Bronchial epithelial cell (primary cell): ENCODE results near the gene CCDC93. TPM values are rescaled to one million over a fixed set of nuclear protein-coding genes. Genes with fewer than 3 reads are reported as not detected.
A peak's percentile ranks its signal among the peaks of the same experiment; 100 is the strongest.

Source experiments
- DNase-seq: peaks from one replicate; pipeline ENCODE4 v3.0.0-alpha.2; 2010; ENCODE audit warnings: low read depth
- FAIRE-seq: peaks from 2 replicates; lab custom pipeline; 2011; peaks lifted over from hg19 to GRCh38; lab: Jason Lieb, UNC
- H3K27me3 ChIP-seq: 2 replicates; pipeline ENCODE4 v1.5.1; 2011; ENCODE audit warnings: low read length; ENCODE audit not compliant: control insufficient read depth, insufficient read depth
- H3K36me3 ChIP-seq: 2 replicates; pipeline ENCODE4 v1.5.1; 2011; ENCODE audit warnings: low read length; ENCODE audit not compliant: control insufficient read depth, insufficient read depth
- H3K4me3 ChIP-seq: 2 replicates; pipeline ENCODE4 v1.5.1; 2011; ENCODE audit warnings: mild to moderate bottlenecking, low read depth, low read length, control low read depth
- total RNA-seq: library from RNA; depleted of rRNA; stranded (reverse); fragments of >200 nt; gene quantifications from 2 replicates; pipeline ENCODE4 v1.2.1, GENCODE V29; 2014
- TF ChIP-seq, protein P1 (sequence below): IDR thresholded peaks from 2 replicates; pipeline ENCODE4 v1.5.1; 2011; ENCODE audit warnings: mild to moderate bottlenecking, moderate library complexity, low read length, control low read depth, inconsistent platforms; ENCODE audit not compliant: insufficient read depth, severe bottlenecking

The CCDC93 gene
- total RNA-seq, 1 donor from 2014 or later, result 21.3 TPM

- no peak overlapping the region for H3K4me3 ChIP-seq
- DNase-seq (no peak), FAIRE-seq (no peak)
- H3K36me3 ChIP-seq, result peaks cover 5% of the 10 kb centered on the region
- TF ChIP-seq, protein P1, sequence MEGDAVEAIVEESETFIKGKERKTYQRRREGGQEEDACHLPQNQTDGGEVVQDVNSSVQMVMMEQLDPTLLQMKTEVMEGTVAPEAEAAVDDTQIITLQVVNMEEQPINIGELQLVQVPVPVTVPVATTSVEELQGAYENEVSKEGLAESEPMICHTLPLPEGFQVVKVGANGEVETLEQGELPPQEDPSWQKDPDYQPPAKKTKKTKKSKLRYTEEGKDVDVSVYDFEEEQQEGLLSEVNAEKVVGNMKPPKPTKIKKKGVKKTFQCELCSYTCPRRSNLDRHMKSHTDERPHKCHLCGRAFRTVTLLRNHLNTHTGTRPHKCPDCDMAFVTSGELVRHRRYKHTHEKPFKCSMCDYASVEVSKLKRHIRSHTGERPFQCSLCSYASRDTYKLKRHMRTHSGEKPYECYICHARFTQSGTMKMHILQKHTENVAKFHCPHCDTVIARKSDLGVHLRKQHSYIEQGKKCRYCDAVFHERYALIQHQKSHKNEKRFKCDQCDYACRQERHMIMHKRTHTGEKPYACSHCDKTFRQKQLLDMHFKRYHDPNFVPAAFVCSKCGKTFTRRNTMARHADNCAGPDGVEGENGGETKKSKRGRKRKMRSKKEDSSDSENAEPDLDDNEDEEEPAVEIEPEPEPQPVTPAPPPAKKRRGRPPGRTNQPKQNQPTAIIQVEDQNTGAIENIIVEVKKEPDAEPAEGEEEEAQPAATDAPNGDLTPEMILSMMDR, result no peak
- no peaks in the 10 kb centered on the region for H3K27me3 ChIP-seq
Measured at GRCh38 chr2:117960231-117960630, 53.6 kb downstream of the CCDC93 start.

DNA sequence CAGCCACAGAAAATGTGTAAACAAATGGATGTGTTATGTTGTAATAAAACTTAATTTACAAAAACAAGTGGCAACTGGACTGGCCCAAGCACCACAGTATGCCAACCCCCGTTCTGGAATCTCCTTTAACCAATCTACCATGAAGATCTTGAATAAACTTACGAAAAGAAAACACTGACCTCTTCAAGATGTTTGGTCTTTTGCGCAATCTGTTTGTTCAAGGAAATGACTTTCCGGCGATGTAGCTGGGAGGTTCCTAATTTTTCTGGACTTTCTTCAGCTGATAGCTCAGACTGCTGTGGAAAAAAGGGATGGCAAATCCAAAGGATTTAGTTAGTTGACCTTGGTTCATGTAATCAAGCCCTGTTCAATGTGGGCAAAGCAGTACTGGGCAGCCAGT, 55.7 kb downstream of the CCDC93 start:
- Histone ChIP-seq H3K4me3 (no peak overlapping the region), H3K36me3 (peaks cover 7% of the 10 kb centered on the region), H3K27me3 (no peaks in the 10 kb centered on the region)
- no peak for FAIRE-seq
- DNase-seq, result peak; percentile 81
- TF ChIP-seq, protein P1, result no peak

- Histone ChIP-seq H3K4me3 (no peak overlapping the region), H3K27me3 (no peaks in the 10 kb centered on the region), H3K36me3 (peaks cover 7% of the 10 kb centered on the region)
- FAIRE-seq (no peak), DNase-seq (peak; percentile 72)
- TF ChIP-seq, protein P1, result no peak
Measured at GRCh38 chr2:117957616-117958015, 56.3 kb downstream of the CCDC93 start.

DNA sequence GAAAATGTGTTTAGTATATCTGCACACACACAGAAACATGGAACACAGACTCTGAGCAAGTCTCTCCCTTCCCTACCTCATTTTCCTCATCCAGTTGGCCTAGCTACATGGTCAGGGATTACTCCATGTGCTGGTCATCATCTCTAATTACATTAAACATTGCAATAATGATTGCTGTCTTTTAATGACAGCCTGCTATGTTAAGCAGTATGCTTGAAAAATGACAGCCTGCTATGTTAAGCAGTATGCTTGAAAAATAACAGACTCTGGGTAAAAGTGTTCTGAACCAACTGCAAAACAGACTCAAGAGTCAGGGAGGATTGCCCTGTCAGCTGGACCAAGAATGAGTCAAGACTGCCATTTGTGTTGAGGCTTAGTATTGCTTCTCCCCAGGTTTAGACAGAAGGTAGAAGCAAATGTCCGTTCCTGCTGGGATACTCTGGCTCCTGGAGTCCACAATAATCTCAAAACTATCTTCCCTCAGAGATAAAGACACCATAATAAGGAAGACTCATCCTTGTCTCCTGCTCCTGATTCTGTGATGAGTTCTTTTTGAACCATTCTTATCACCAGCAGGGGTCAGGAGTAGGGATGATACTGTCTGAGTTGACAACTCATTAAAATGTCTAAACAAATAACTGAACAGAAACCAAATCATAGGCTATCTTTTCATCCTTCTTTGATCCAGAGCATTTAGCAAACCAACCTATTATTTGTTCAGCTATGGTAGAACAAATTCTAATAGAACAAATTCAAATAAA, 57.7 kb downstream of the CCDC93 start:
- FAIRE-seq, result no peak
- Histone ChIP-seq H3K4me3 (no peak overlapping the region), H3K36me3 (peaks cover 13% of the 10 kb centered on the region), H3K27me3 (no peaks in the 10 kb centered on the region)
- DNase-seq, result no peak
- TF ChIP-seq, protein P1, result no peak

DNA sequence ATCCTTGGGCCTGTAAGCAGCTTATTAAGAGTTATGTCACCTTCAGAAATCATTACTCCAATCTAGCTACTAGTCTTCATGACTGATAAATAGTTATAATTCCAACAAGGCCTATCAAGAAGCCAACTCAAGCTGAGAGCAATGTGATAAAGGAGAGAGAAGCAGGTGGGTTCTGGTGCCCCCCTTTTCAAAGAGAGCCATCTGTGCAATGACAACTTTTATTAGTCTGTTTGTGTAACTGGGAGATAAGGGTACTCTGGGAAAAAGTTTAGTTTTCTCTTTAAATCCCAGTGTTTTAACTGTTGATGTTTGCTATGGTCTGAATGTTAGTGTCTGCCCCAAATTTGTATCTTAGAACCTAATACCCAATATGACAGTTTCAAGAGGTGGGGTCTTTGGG, 60.6 kb downstream of the CCDC93 start:
- no peaks in the 10 kb centered on the region for H3K27me3 ChIP-seq
- DNase-seq (no peak), FAIRE-seq (no peak)
- peaks cover 18% of the 10 kb centered on the region for H3K36me3 ChIP-seq
- no peak overlapping the region for H3K4me3 ChIP-seq
- TF ChIP-seq, protein P1, result no peak

DNA sequence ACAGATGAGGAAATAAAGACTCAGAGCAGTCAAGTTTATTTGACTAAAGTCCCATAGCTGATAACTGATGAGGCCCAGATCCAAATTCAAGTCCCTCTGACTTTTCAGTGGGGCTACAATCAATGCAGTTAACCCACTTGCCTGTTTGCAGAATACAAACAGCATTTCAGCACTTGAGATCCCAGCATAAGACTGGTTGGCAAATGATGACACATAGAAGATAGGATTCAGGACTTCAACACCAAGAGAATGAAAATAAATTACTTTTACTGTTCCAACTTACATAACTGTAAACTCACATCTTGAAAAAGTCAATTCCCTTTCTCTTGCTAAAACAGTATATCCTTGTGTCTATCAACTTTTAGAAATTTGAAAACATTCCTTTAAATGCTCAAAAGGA, 61.2 kb downstream of the CCDC93 start:
- FAIRE-seq, result no peak
- no peak for DNase-seq
- Histone ChIP-seq H3K27me3 (no peaks in the 10 kb centered on the region), H3K36me3 (peaks cover 18% of the 10 kb centered on the region), H3K4me3 (no peak overlapping the region)
- TF ChIP-seq, protein P1, result no peak
